Right lobe of liver (tissue), 6 donors: ENCODE measurements around the gene GRAMD2B. TPM values are rescaled to one million over a fixed set of nuclear protein-coding genes. Genes with fewer than 3 reads are reported as not detected.
A peak's percentile ranks its signal among the peaks of the same experiment; 100 is the strongest.

Experiments
- ATAC-seq, 4 donors: fragments of 200-7000 bp; cut with Tn5 transposase; one replicate each; pipeline ENCODE4 v1.9.1; 2020; ENCODE audit warnings: mild to moderate bottlenecking in 4 of 4, moderate library complexity in 4 of 4
- DNase-seq, 3 donors: peaks; one replicate each; pipeline ENCODE4 v3.0.0-alpha.2; 2020
- H3K27ac ChIP-seq, 3 donors: fragments of 200-600 bp; one replicate each; pipeline ENCODE4 v1.8.0; 2022
- H3K27me3 ChIP-seq, 2 donors: fragments of 200-600 bp; one replicate each; pipeline ENCODE4 v1.8.0; 2022
- H3K36me3 ChIP-seq, 4 donors: fragments of 200-600 bp; sonication (generic) in 1 of 4; one replicate each; pipeline versions ENCODE4 v1.5.1 to v1.8.0; 2017 to 2022; ENCODE audit warnings: control low read depth in 1 of 4
- H3K4me1 ChIP-seq, 4 donors: fragments of 200-600 bp; sonication (generic) in 1 of 4; one replicate each; pipeline versions ENCODE4 v1.5.1 to v1.8.0; 2017 to 2022; ENCODE audit warnings: control low read depth in 1 of 4
- H3K4me3 ChIP-seq, 3 donors: fragments of 200-600 bp; one replicate each; pipeline ENCODE4 v1.8.0; 2022
- H3K9me3 ChIP-seq, 4 donors: fragments of 200-600 bp; sonication (generic) in 1 of 4; one replicate each; pipeline versions ENCODE4 v1.5.1 to v1.8.0; 2017 to 2022; ENCODE audit warnings: control low read depth in 1 of 4
- CTCF ChIP-seq, 4 donors: fragments of 200-600 bp in 3 of 4; fragments of 450-650 bp in 1 of 4; IDR thresholded peaks; one replicate each; pipeline versions ENCODE4 v1.5.1 to v1.8.0; 2016 to 2022; ENCODE audit warnings: antibody characterized with exemption in 4 of 4, mild to moderate bottlenecking in 2 of 4
- POLR2A ChIP-seq: fragments of 450-650 bp; IDR thresholded peaks from one replicate; pipeline ENCODE4 v1.6.1; 2017; ENCODE audit warnings: antibody characterized with exemption, mild to moderate bottlenecking
- WGBS: methylation state at CpG from one replicate; pipeline ENCODE4 v1.1.6; 2018; ENCODE audit warnings: low coverage, low lambda C conversion rate; ENCODE audit not compliant: insufficient coverage; ENCODE audit errors: missing lambda C conversion rate; 5-methylcytosine and 5-hydroxymethylcytosine counted together
- intact Hi-C, 2 donors: fragments of 100-400 bp; cut with DNase I; formaldehyde crosslinking; loops; one replicate each; pipeline versions ENCODE4 v1.11.2 to v1.14.1; 2022
- total RNA-seq, 6 experiments: library from RNA; depleted of rRNA in 2 of 6; stranded (reverse); fragments of >200 nt in 2 of 6; fragmentation: NEBNext Ultra II Directional in 3 of 6; extraction: Animal tissue kit (Norgen Biotek cat#: 25700) in 3 of 6; gene quantifications; one replicate each; pipeline versions ENCODE4 v1.1.0 to v1.2.4, GENCODE V29; 2016 to 2023
- donor health status: DM: no; HTN: yes; CAD: no.
- donor health status: DM: no; HTN: no; CAD: no.
- donor health status: DM: no; HTN: no; CAD: no.
- donor health status: DM: no; HTN: yes; CAD: no.
- donor health status: DM: no; HTN: yes; CAD: no.

The GRAMD2B gene
- total RNA-seq, 6 experiments from 2014 or later: 9.9 to 26.4 (median 18.3) TPM

GRCh38 chr5:126481243-126481642 is 58.0 kb downstream of the GRAMD2B start:
- TF ChIP-seq CTCF (IDR thresholded peaks at IDR 0.05) (no peak), POLR2A (no peak)
- Histone ChIP-seq H3K4me1 (no peaks in the 10 kb centered on the region), H3K27me3 (no peaks in the 10 kb centered on the region), H3K9me3 (no peaks in the 10 kb centered on the region), H3K4me3 (no peak overlapping the region), H3K27ac (no peak overlapping the region), H3K36me3 (peaks cover 0 to 86% (median 32%) of the 10 kb centered on the region in 4 donors)
- ATAC-seq (no peak), DNase-seq (no peak)
- WGBS: 88% methylated on average over 2 of the region's 2 CpGs
- intact Hi-C loops: no loop called here

GRCh38 chr5:126482591-126482990 is 59.4 kb downstream of the GRAMD2B start:
- DNase-seq: no peak

GRCh38 chr5:126483156-126483555 is 59.9 kb downstream of the GRAMD2B start:
- TF ChIP-seq POLR2A (no peak), CTCF (IDR thresholded peaks at IDR 0.05) (no peak)
- DNase-seq (no peak), ATAC-seq (peak in 1 of 4 donors; percentile 89)
- intact Hi-C loops: no loop called here
- Histone ChIP-seq H3K27me3 (no peaks in the 10 kb centered on the region), H3K4me1 (no peaks in the 10 kb centered on the region), H3K27ac (no peak overlapping the region), H3K9me3 (no peaks in the 10 kb centered on the region), H3K36me3 (peaks cover 0 to 97% (median 46%) of the 10 kb centered on the region in 4 donors), H3K4me3 (no peak overlapping the region)
- 54% methylated on average over 3 of the region's 3 CpGs for WGBS

More at GRCh38 chr5:126482591-126482990, 59.4 kb downstream of the GRAMD2B start:
- TF ChIP-seq POLR2A: no peak
- TF ChIP-seq CTCF (IDR thresholded peaks at IDR 0.05): no peak
- Histone ChIP-seq H3K4me1 (no peaks in the 10 kb centered on the region), H3K27me3 (no peaks in the 10 kb centered on the region), H3K4me3 (no peak overlapping the region), H3K36me3 (peaks cover 0 to 95% (median 41%) of the 10 kb centered on the region in 4 donors), H3K9me3 (no peaks in the 10 kb centered on the region), H3K27ac (no peak overlapping the region)
- no peak for ATAC-seq
- intact Hi-C loops: no loop called here
- 90% methylated on average over 1 of the region's 1 CpG for WGBS

GRCh38 chr5:126484253-126484652 is 61.0 kb downstream of the GRAMD2B start:
- H3K4me3 ChIP-seq: no peak overlapping the region
- no peak for ATAC-seq
- no peak overlapping the region for H3K27ac ChIP-seq
- intact Hi-C loops: no loop called here
- peaks cover 0 to 99% (median 48%) of the 10 kb centered on the region in 4 donors for H3K36me3 ChIP-seq
- no peaks in the 10 kb centered on the region for H3K27me3 ChIP-seq
- no peaks in the 10 kb centered on the region for H3K4me1 ChIP-seq
- DNase-seq: no peak
- WGBS: 94% methylated on average over 2 of the region's 2 CpGs
- H3K9me3 ChIP-seq: no peaks in the 10 kb centered on the region
- TF ChIP-seq POLR2A: no peak
- no peak for TF ChIP-seq CTCF (IDR thresholded peaks at IDR 0.05)

GRCh38 chr5:126486332-126486731 is 63.1 kb downstream of the GRAMD2B start:
- TF ChIP-seq POLR2A (no peak), CTCF (IDR thresholded peaks at IDR 0.05) (no peak)
- no peak for DNase-seq
- 76% methylated on average over 3 of the region's 3 CpGs for WGBS
- Histone ChIP-seq H3K4me3 (no peak overlapping the region), H3K36me3 (peaks cover 0 to 96% (median 45%) of the 10 kb centered on the region in 4 donors), H3K27me3 (no peaks in the 10 kb centered on the region), H3K27ac (no peak overlapping the region), H3K4me1 (no peaks in the 10 kb centered on the region), H3K9me3 (no peaks in the 10 kb centered on the region)
- intact Hi-C loops: no loop called here
- ATAC-seq: no peak
